PC-3 (cell line): ENCODE data around the gene PPP1R36. TPM values are rescaled to one million over a fixed set of nuclear protein-coding genes. Genes with fewer than 3 reads are reported as not detected.

Source experiments
- ATAC-seq: fragments of 200-7000 bp; cut with Tn5 transposase; 2 replicates; pipeline ENCODE4 v1.9.1; 2020; ENCODE audit warnings: mild to moderate bottlenecking, moderate library complexity
- BruUV-seq: library from RNA; stranded (reverse); fragments of 400-500 nt; replicated peaks from 2 replicates; lab custom pipeline; 2021; lab: Mats Ljungman, UMichigan
- CTCF ChIA-PET: fragments of 300-600 bp; sonication (Branson Sonifier 250); formaldehyde crosslinking; loops from one replicate; lab custom pipeline; 2022; ENCODE audit warnings: antibody characterized with exemption; lab: Charles Lee
- POLR2A ChIA-PET: fragments of 300-600 bp; sonication (Branson Sonifier 250); formaldehyde crosslinking; loops from one replicate; lab custom pipeline; 2022; ENCODE audit warnings: antibody characterized with exemption; ENCODE audit not compliant: unreplicated experiment; lab: Charles Lee
- DNase-seq: peaks from one replicate; pipeline ENCODE4 v3.0.0-alpha.2; 2015
- H2AFZ ChIP-seq: fragments of 300-600 bp; sonication (generic); 2 replicates; pipeline ENCODE4 v1.6.0; 2016; ENCODE audit warnings: antibody characterized with exemption, low read length
- H3F3A ChIP-seq: fragments of 300-600 bp; sonication (generic); one replicate; pipeline ENCODE4 v1.6.0; 2017; ENCODE audit warnings: antibody characterized with exemption, low read length, control low read depth, mild to moderate bottlenecking; ENCODE audit not compliant: unreplicated experiment
- H3K27ac ChIP-seq: fragments of 300-600 bp; sonication (generic); 2 replicates; pipeline ENCODE4 v1.5.1; 2016; ENCODE audit warnings: mild to moderate bottlenecking, low read length
- H3K27me3 ChIP-seq: fragments of 300-600 bp; sonication (generic); 2 replicates; pipeline ENCODE4 v1.6.1; 2016; ENCODE audit warnings: low read length, mixed read lengths
- H3K36me3 ChIP-seq: fragments of 300-600 bp; sonication (generic); 2 replicates; pipeline ENCODE4 v1.6.1; 2016; ENCODE audit warnings: low read depth, mixed run types, low read length, mixed read lengths
- H3K4me1 ChIP-seq: fragments of 300-600 bp; sonication (generic); 2 replicates; pipeline ENCODE4 v1.5.1; 2016; ENCODE audit warnings: low read length; ENCODE audit not compliant: insufficient read depth
- H3K4me2 ChIP-seq: fragments of 300-600 bp; sonication (generic); 2 replicates; pipeline ENCODE4 v1.6.0; 2016; ENCODE audit warnings: low read length
- H3K4me3 ChIP-seq: fragments of 300-600 bp; sonication (generic); 2 replicates; pipeline ENCODE4 v1.5.1; 2016; ENCODE audit warnings: mild to moderate bottlenecking, low read length, mixed read lengths
- H3K79me2 ChIP-seq: fragments of 300-600 bp; sonication (generic); 2 replicates; pipeline ENCODE4 v1.6.1; 2017; ENCODE audit warnings: low read length, mixed read lengths
- H3K9ac ChIP-seq: fragments of 300-600 bp; sonication (generic); 2 replicates; pipeline ENCODE4 v1.6.0; 2016; ENCODE audit warnings: mild to moderate bottlenecking, low read length
- H3K9me2 ChIP-seq: fragments of 300-600 bp; sonication (generic); replicated peaks from 2 replicates; pipeline ENCODE4 v1.6.1; 2016; ENCODE audit warnings: mixed run types, low read length, mixed read lengths
- H3K9me3 ChIP-seq: fragments of 300-600 bp; sonication (generic); 2 replicates; pipeline ENCODE4 v1.6.1; 2016; ENCODE audit warnings: low read length, mixed read lengths
- H4K20me1 ChIP-seq: fragments of 300-600 bp; sonication (generic); 2 replicates; pipeline ENCODE4 v1.6.1; 2016; ENCODE audit warnings: low read length, mixed read lengths
- EZH2 ChIP-seq: fragments of 300-600 bp; sonication (generic); IDR thresholded peaks from one replicate; pipeline ENCODE4 v1.6.1; 2017; ENCODE audit warnings: antibody characterized with exemption, mild to moderate bottlenecking, low read length; ENCODE audit not compliant: unreplicated experiment
- EZH2phosphoT487 ChIP-seq: fragments of 300-600 bp; sonication (generic); IDR thresholded peaks from 2 replicates; pipeline ENCODE4 v1.6.1; 2018; ENCODE audit warnings: mild to moderate bottlenecking, antibody characterized with exemption, low read length, borderline replicate concordance
- intact Hi-C: fragments of 100-400 bp; cut with micrococcal nuclease; formaldehyde crosslinking; loops from 2 replicates; pipeline ENCODE4 v1.9.0; 2023
- total RNA-seq: library from RNA; depleted of rRNA; stranded (reverse); fragments of >200 nt; gene quantifications from 2 replicates; pipeline ENCODE4 v1.2.3, GENCODE V29; 2014
- TF ChIP-seq, protein P1 (sequence below): fragments of 300-600 bp; sonication (generic); conservative IDR thresholded peaks from 2 replicates; pipeline ENCODE4 v1.5.1; 2017; ENCODE audit warnings: antibody characterized with exemption, low read depth, mild to moderate bottlenecking, low read length

PPP1R36 gene
- total RNA-seq, 1 experiment from 2014 or later = 0.26 TPM

DNA sequence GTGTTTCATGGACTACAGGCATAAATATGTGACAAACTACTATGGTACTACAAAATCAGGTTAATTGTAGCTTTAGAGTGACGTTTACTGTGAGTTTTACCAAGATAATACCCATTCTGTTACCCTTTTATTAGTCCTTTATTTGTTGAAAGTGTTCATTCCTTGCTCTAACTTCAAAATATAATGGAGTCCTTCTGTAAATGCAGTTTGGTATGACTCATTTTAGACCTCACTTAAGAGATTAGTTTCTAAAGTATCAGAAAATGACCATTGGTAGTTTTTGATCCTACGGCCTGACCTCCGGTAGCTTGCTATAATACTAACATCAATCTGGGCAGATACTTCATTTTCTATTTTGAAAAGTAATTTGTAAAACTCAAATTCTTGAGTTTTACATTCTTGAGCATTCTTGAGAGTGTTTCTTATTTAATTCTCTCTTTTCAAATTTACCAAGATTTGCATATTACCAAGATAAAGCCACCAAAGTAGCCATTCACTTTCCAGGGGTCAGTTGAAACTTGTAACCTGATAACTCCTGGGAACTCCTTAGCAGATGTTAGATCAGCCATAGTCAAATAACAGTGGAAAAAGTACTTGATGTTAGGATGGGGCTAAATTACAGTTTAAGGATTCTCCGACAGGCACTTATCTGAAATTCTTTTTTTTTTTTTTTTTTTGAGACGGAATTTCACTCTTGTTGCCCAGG is 5.0 kb upstream of the PPP1R36 start:
- no peaks in the 10 kb centered on the region for H3K79me2 ChIP-seq
- TF ChIP-seq, protein P1, sequence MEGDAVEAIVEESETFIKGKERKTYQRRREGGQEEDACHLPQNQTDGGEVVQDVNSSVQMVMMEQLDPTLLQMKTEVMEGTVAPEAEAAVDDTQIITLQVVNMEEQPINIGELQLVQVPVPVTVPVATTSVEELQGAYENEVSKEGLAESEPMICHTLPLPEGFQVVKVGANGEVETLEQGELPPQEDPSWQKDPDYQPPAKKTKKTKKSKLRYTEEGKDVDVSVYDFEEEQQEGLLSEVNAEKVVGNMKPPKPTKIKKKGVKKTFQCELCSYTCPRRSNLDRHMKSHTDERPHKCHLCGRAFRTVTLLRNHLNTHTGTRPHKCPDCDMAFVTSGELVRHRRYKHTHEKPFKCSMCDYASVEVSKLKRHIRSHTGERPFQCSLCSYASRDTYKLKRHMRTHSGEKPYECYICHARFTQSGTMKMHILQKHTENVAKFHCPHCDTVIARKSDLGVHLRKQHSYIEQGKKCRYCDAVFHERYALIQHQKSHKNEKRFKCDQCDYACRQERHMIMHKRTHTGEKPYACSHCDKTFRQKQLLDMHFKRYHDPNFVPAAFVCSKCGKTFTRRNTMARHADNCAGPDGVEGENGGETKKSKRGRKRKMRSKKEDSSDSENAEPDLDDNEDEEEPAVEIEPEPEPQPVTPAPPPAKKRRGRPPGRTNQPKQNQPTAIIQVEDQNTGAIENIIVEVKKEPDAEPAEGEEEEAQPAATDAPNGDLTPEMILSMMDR = no peak
- no peak for TF ChIP-seq EZH2
- no peak for TF ChIP-seq EZH2phosphoT487
- intact Hi-C loops = no loop called here
- DNase-seq (no peak), ATAC-seq (no peak)
- no TSS peak for BruUV-seq
- ChIA-PET POLR2A (no interaction called here), CTCF (no interaction called here)
- no peak overlapping the region for H2AFZ ChIP-seq
- no peaks in the 10 kb centered on the region for H4K20me1 ChIP-seq
- no peak overlapping the region for H3K4me2 ChIP-seq
- H3K4me3 ChIP-seq = no peak overlapping the region
- H3K4me1 ChIP-seq = peaks cover 10% of the 10 kb centered on the region
- no peaks in the 10 kb centered on the region for H3K9me2 ChIP-seq
- H3K9me3 ChIP-seq = no peaks in the 10 kb centered on the region
- H3K36me3 ChIP-seq = no peaks in the 10 kb centered on the region
- H3K9ac ChIP-seq = no peak overlapping the region
- no peak overlapping the region for H3K27ac ChIP-seq
- H3K27me3 ChIP-seq = no peaks in the 10 kb centered on the region
- H3F3A ChIP-seq = no peaks in the 10 kb centered on the region

GRCh38 chr14:64549016-64549415 is 745 bp upstream of the PPP1R36 start:
- Histone ChIP-seq H2AFZ (no peak overlapping the region), H4K20me1 (no peaks in the 10 kb centered on the region), H3F3A (no peaks in the 10 kb centered on the region), H3K36me3 (no peaks in the 10 kb centered on the region), H3K9me3 (no peaks in the 10 kb centered on the region), H3K79me2 (no peaks in the 10 kb centered on the region), H3K9me2 (no peaks in the 10 kb centered on the region), H3K4me3 (no peak overlapping the region), H3K9ac (no peak overlapping the region), H3K4me2 (no peak overlapping the region), H3K27ac (no peak overlapping the region), H3K27me3 (no peaks in the 10 kb centered on the region), H3K4me1 (peaks cover 3% of the 10 kb centered on the region; the same call in 1 of the 2 replicates)
- no TSS peak for BruUV-seq
- no peak for DNase-seq
- intact Hi-C loops = no loop called here
- no peak for ATAC-seq
- TF ChIP-seq, protein P1 = no peak
- TF ChIP-seq EZH2phosphoT487 = no peak
- TF ChIP-seq EZH2 = no peak
- CTCF ChIA-PET = no interaction called here
- POLR2A ChIA-PET = no interaction called here

GRCh38 chr14:64550621-64551333 is 1.0 kb downstream of the PPP1R36 start:
- no peak for ATAC-seq
- Histone ChIP-seq H3K4me1 (no peaks in the 10 kb centered on the region), H3K9me2 (no peaks in the 10 kb centered on the region), H3K9ac (no peak overlapping the region), H3K4me2 (no peak overlapping the region), H3K27me3 (no peaks in the 10 kb centered on the region), H3K79me2 (no peaks in the 10 kb centered on the region), H3K36me3 (no peaks in the 10 kb centered on the region), H3K9me3 (no peaks in the 10 kb centered on the region), H3F3A (no peaks in the 10 kb centered on the region), H3K27ac (no peak overlapping the region), H3K4me3 (no peak overlapping the region), H4K20me1 (no peaks in the 10 kb centered on the region), H2AFZ (no peak overlapping the region)
- TF ChIP-seq, protein P1 = no peak
- TF ChIP-seq EZH2 (no peak), EZH2phosphoT487 (no peak)
- POLR2A ChIA-PET = interaction anchor here (0.6 kb wide), 1 partner anchor 220 kb away, joined by 3 read pairs; no protein-coding TSS in a partner anchor
- BruUV-seq = no TSS peak
- CTCF ChIA-PET = no interaction called here
- intact Hi-C loops = no loop called here
- no peak for DNase-seq
